Aorta (tissue), 4 donors: ENCODE measurements around the gene RAB3GAP2. TPM values are rescaled to one million over a fixed set of nuclear protein-coding genes. Genes with fewer than 3 reads are reported as not detected.

ENCODE experiments used
- microRNA-seq, 2 donors: library from miRNA; unstranded; fragments of <30 nt; microRNA quantifications; one replicate each; pipeline ENCODE4 v1.2.0, GENCODE V29; 2020
- polyA plus RNA-seq, 2 donors: library from polyadenylated mRNA; stranded (reverse); fragments of 200-250 nt; gene quantifications; one replicate each; pipeline ENCODE4 v1.2.3, GENCODE V29; 2013
- total RNA-seq, 2 donors: library from RNA; stranded (reverse); fragmentation: NEBNext Ultra II Directional; extraction: Animal tissue kit (Norgen Biotek cat#: 25700); gene quantifications; one replicate each; pipeline ENCODE4 v1.2.1, GENCODE V29; 2021
- donor health status: healthy with polysubstance abuse.
- donor health status: Bipolar disorder and iron deficiency.
- donor health status: DM: no; HTN: no; CAD: no.
- donor health status: DM: yes; HTN: yes; CAD: no.

RAB3GAP2 gene
- total and polyA plus RNA-seq, 4 donors = 6.4 to 44.2 (median 26.3) TPM

Small RNAs within 50 kb of the gene (microRNA-seq; reads per million reads assigned to microRNA genes)
- gene MIR194-1 = 1.8 to 9.9 reads per million in 2 donors
- gene MIR215 = 4.2 to 26.8 reads per million in 2 donors
- 79.5 to 296 reads per million in 2 donors for gene MIR664A

Other genes starting within 250 kb of the RAB3GAP2 start
- gene EPRS1, start 225.9 kb downstream of the RAB3GAP2 start, total RNA-seq = 10 to 100 TPM; 66.1 to 69.3 TPM
- 10 to 100 TPM; 26.4 to 39.8 TPM for gene EPRS1, start 225.9 kb downstream of the RAB3GAP2 start, polyA plus RNA-seq
- 10 to 100 TPM; 18.3 to 20.0 TPM for gene BPNT1, start 182.7 kb downstream of the RAB3GAP2 start, total RNA-seq
- gene BPNT1, start 182.7 kb downstream of the RAB3GAP2 start, polyA plus RNA-seq = 10 to 100 TPM; 19.4 to 19.9 TPM
- 10 to 100 TPM; 46.0 to 54.5 TPM for gene IARS2, start 178.3 kb downstream of the RAB3GAP2 start, total RNA-seq
- gene IARS2, start 178.3 kb downstream of the RAB3GAP2 start, polyA plus RNA-seq = 10 to 100 TPM; 17.0 to 36.1 TPM